ENCODE measurements around the gene MYMX. TPM values are rescaled to one million over a fixed set of nuclear protein-coding genes. Genes with fewer than 3 reads are reported as not detected.

MYMX gene
- total and polyA plus RNA-seq, 2 of the 13 experiments (the other 11 are each of a cell fraction or from before 2014, with no cell fraction given): not detected

- no peak; the same call in 1 of the 2 replicates for TF ChIP-seq HNF1A (IDR thresholded peaks at IDR 0.05; ENCODE audit: low read depth)
- no peak; the same call in 1 of the 2 replicates for TF ChIP-seq HNF1A (CRISPR knock-in tag; IDR thresholded peaks at IDR 0.05; ENCODE audit: borderline replicate concordance)
- peak; percentile 80; the same call in 1 of the 2 replicates for TF ChIP-seq ZSCAN31 (CRISPR knock-in tag; IDR thresholded peaks at IDR 0.05; ENCODE audit: low read depth)
- TF ChIP-seq HES4 (CRISPR knock-in tag; IDR thresholded peaks at IDR 0.05; ENCODE audit: borderline replicate concordance): peak; percentile 72; the same call in 1 of the 2 replicates
- TF ChIP-seq ZNF75D (CRISPR knock-in tag; IDR thresholded peaks at IDR 0.05; ENCODE audit: borderline replicate concordance): no peak
- no peak for TF ChIP-seq MAFF (IDR thresholded peaks at IDR 0.05; ENCODE audit: low read depth, low read length)
- TF ChIP-seq ZNF550 (CRISPR knock-in tag; IDR thresholded peaks at IDR 0.05; ENCODE audit: borderline replicate concordance): no peak; the same call in 1 of the 2 replicates
- TF ChIP-seq RAD51 (IDR thresholded peaks at IDR 0.05; ENCODE audit: borderline replicate concordance): no peak
- TF ChIP-seq, protein P1, sequence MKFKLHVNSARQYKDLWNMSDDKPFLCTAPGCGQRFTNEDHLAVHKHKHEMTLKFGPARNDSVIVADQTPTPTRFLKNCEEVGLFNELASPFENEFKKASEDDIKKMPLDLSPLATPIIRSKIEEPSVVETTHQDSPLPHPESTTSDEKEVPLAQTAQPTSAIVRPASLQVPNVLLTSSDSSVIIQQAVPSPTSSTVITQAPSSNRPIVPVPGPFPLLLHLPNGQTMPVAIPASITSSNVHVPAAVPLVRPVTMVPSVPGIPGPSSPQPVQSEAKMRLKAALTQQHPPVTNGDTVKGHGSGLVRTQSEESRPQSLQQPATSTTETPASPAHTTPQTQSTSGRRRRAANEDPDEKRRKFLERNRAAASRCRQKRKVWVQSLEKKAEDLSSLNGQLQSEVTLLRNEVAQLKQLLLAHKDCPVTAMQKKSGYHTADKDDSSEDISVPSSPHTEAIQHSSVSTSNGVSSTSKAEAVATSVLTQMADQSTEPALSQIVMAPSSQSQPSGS (CRISPR knock-in tag; IDR thresholded peaks at IDR 0.05): peak; percentile 83; the same call in 1 of the 2 replicates
- TF ChIP-seq ZNF773 (CRISPR knock-in tag; IDR thresholded peaks at IDR 0.05; ENCODE audit: borderline replicate concordance): 0 out of 2 replicates have a peak, but pooled peaks have one; percentile 27
- TF ChIP-seq ZNF766 (CRISPR knock-in tag; IDR thresholded peaks at IDR 0.05; ENCODE audit: borderline replicate concordance): peak; percentile 38
- TF ChIP-seq NR2C2 (CRISPR knock-in tag; IDR thresholded peaks at IDR 0.05; ENCODE audit: borderline replicate concordance): 0 out of 2 replicates have a peak, but pooled peaks have one; percentile 14
- peak; percentile 95 for TF ChIP-seq ZBTB7B (CRISPR knock-in tag; IDR thresholded peaks at IDR 0.05)
- no peak for TF ChIP-seq CBX2 (IDR thresholded peaks at IDR 0.05; ENCODE audit: low read depth, low read length)
- no peak; the same call in 1 of the 2 replicates for TF ChIP-seq CBX2 (CRISPR knock-in tag; IDR thresholded peaks at IDR 0.05; ENCODE audit: low read depth)
- TF ChIP-seq SP2 (CRISPR knock-in tag; IDR thresholded peaks at IDR 0.05): no peak; the same call in 1 of the 2 replicates
- TF ChIP-seq ZNF777 (CRISPR knock-in tag; IDR thresholded peaks at IDR 0.05): peak; percentile 74; the same call in 1 of the 2 replicates
- TF ChIP-seq ZNF839 (CRISPR knock-in tag; IDR thresholded peaks at IDR 0.05; ENCODE audit: borderline replicate concordance): peak; percentile 28; the same call in 1 of the 2 replicates
- peak; percentile 24; the same call in 1 of the 2 replicates for TF ChIP-seq SMYD3 (CRISPR knock-in tag; IDR thresholded peaks at IDR 0.05)
- no peak for TF ChIP-seq REXO4 (CRISPR knock-in tag; IDR thresholded peaks at IDR 0.05; ENCODE audit: borderline replicate concordance)
- TF ChIP-seq NR2F2 (IDR thresholded peaks at IDR 0.05; ENCODE audit: borderline replicate concordance, low read depth): no peak
- TF ChIP-seq XRCC5 (optimal IDR thresholded peaks at IDR 0.05; ENCODE audit: low read length): peak; percentile 96
- no peak for TF ChIP-seq ZNF143 (CRISPR knock-in tag; IDR thresholded peaks at IDR 0.05)
- no peak for TF ChIP-seq RFXANK (CRISPR knock-in tag; IDR thresholded peaks at IDR 0.05)
- TF ChIP-seq KAT2B (IDR thresholded peaks at IDR 0.05; ENCODE audit: borderline replicate concordance, low read depth, low read length): no peak
- TF ChIP-seq HNRNPK (IDR thresholded peaks at IDR 0.05; ENCODE audit: low read depth, low read length, poor library complexity, severe bottlenecking): peak; percentile 85
Observed at GRCh38 chr6:44245912-44246662, 29.4 kb downstream of the MYMX start (continued).
